GM18873 (cell line): ENCODE measurements around the gene IL17RD.

Experiments
- ATAC-seq: cut with Tn5 transposase; IDR thresholded peaks from one replicate; pipeline ENCODE4 v1.9.1; 2021; ENCODE audit warnings: mild to moderate bottlenecking, moderate library complexity, moderate number of reproducible peaks; ENCODE audit not compliant: unreplicated experiment, low FRiP score

The IL17RD gene

DNA sequence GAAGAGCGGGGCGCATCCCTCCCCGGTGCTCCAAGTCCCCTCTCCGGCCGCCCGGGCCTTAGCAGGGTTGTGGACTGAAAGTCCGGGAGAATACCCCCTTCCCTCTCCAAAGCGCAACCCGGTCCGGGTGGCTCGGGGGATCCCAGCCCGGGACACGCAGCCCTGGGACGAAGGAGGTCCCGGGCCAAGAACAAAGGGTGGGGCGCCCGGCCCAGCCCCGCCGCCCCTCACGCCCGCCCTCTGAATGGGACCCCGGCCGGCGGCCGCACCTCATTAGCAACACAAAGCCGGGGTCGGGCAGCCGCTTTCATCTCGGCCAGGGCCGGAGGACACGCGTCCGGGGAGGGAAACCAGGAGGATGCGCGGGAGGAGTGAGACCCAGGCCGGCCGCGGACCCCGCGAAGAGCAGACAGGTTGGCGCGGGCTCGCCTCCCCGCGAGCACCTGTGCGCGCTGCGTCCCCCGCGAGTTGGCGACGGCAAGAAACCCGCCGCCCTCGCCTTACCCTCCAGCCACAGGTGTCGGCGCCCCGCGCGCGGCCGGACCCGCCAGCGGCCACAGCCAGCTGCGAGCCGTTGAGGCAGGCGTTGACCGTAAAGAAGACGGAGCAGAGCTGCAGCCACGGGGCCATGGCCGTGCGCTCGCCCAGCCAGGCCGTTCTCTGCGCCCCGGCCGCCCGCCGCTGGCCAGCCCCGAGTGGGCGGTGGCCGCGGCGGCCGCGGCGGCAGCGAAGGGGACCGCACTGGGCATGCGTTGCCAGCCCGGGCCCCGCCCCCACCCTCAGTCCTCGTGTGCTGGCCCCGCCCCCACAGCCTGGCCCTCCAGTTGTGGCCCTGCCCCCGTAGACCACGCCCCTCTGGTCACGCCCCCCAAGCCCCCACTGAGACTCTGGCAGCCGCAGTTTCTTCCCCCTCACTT lies at the start of gene IL17RD:
TSS of gene IL17RD (minus strand) at position 697 of the 917 bp plus-strand sequence. CDS start at position 630, 67 bp downstream.
- no peak for ATAC-seq

GRCh38 chr3:57206423-57206822 lies 41.3 kb upstream of the IL17RD start:
- ATAC-seq = no peak

DNA sequence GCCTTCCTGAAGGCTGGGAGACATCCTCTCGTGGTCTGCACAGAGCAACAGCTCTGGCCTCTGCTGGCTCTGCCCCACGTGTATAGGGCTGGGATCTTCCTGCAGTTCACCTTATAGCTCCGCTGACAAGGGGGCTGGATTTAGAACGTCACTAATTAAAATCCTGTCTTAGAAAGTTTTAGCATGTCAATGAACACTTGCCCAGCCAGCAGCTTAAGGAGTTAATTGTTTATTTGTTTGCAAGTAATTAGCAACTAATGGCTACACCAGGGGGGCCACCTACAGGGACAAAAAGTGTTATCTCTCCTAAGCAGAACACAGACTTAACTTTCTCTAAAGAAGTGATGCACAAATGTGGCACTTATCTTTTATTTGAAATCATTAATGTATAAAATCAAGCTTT lies 34.7 kb upstream of the IL17RD start, which contains the start of gene HESX1:
TSS of gene HESX1 (minus strand) at position 84 of the 403 bp plus-strand sequence. CDS start at position 24, 60 bp downstream.
- ATAC-seq = no peak

- no peak for ATAC-seq
Observed at GRCh38 chr3:57194641-57195040, 29.5 kb upstream of the IL17RD start.

DNA sequence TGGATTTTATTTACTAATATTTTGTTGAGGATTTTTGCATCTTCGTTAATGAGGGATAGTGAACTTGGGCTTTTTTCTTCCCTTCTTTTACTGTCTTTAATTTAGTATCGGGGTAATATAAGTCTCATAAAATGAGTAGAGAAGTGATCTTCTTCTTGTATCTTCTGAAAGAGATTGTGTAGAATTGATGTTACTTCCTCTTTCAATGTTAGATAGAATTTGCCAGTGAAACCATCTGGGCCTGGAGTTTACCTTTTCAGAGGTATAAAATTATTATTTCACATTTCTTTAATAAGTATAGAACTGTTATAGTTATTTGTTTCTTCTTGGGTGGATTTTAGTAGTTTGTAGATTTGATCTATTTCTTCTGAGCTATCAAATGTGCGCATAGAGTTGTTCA lies 26.9 kb upstream of the IL17RD start:
- no peak for ATAC-seq

- no peak for ATAC-seq
Observed at GRCh38 chr3:57184526-57184925, 19.4 kb upstream of the IL17RD start.

DNA sequence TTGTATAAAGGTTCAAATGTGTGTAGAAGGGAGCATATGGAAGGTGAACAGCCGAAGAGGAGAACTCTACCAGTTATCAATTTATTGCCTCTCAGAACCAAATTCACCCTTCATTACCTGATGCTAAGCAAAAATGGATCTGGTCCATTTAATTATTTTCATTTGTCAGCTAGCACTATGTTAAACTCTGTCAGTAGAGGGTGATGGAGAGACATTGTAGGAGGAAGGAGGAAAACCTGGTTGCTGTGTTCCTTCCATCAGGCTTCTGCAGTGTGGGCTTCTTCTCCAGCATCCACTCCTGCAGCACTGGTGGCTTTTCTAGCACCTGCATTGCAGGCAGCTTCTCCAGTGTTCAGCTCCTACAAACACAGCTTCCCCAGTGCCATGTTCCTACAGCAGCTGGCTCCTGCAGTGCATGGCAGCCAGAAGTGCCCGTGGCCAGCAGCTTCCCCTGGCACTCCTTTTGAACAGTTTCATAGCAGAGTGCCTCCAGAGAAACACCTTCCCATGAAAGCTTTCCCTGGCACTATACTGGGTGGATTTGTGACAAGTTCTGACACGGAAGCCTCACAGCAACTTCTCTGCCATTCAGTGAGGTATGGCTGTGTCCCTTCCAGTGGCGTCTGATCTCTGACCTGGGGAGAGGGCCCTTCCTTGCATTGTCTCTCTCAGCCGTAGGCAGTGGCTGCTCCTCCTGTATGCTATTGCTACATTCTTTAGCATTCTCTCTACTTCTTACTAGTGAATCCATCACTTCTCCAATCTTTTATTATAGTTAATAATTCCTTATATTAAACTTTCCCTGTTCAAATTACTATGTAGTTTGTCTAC lies 14.6 kb upstream of the IL17RD start:
- no peak for ATAC-seq

GRCh38 chr3:57176045-57176444 lies 10.9 kb upstream of the IL17RD start:
- ATAC-seq = no peak

DNA sequence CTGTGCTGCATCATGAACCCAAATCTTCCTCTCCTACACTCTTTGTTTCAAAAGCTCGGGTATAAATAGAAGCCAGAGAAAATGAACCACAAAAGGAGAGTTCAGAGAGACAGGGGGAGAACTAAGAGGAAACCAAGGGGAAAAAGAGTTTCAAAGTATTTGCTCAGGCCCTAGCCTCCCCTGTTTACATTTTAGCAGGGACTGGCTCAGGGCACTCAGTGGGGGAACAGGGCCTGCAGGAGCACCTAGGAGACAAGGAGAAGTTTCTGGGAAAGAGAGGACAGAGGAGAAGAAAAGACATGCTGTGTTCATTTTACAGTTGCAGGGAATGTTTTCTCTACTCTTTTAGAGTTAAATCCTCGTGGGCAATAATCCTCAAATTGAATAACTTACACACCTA lies 8.5 kb upstream of the IL17RD start:
- ATAC-seq = no peak

DNA sequence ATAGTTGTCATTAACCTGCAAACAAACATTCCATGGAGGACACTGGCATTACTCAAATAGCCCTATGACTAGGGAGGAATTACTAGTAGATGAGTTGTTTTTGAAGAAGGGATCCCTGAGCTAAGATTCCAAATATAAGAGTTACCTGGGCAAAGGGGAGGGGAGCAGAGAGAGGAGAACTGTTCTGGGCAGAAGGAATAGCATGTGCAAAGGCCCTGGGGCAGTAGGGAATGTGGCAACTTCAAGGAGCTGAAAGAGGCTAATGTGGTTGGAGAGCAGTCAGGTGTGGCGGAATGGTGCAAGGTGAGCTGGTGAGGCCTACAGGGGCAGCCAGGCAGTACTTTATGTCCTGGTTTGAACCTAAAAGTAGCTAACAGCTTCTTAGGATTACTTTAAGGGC lies 5.8 kb upstream of the IL17RD start:
- no peak for ATAC-seq

GRCh38 chr3:57169872-57170623 lies 4.9 kb upstream of the IL17RD start:
- no peak for ATAC-seq

DNA sequence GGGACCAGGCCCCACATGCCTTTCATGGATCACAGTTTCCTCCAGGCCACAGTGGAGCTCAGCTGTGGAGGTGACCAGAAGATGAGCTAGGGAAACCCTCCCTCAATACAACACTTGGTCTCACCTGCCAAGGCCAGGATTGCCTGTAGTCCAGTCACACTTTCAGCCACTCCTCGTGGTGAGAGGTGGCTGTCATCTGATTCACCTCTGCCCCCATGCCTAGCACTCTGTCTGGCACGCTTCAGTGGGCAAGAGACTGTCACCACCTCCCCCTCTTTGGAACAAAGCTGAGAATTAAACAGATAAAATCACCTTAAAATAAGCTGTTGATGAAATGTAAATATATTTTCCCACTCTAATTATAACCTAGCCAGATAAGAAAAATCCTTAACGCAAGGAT lies 4.0 kb upstream of the IL17RD start:
- ATAC-seq = no peak

- ATAC-seq = no peak
Observed at GRCh38 chr3:57168151-57168550, 3.0 kb upstream of the IL17RD start.

DNA sequence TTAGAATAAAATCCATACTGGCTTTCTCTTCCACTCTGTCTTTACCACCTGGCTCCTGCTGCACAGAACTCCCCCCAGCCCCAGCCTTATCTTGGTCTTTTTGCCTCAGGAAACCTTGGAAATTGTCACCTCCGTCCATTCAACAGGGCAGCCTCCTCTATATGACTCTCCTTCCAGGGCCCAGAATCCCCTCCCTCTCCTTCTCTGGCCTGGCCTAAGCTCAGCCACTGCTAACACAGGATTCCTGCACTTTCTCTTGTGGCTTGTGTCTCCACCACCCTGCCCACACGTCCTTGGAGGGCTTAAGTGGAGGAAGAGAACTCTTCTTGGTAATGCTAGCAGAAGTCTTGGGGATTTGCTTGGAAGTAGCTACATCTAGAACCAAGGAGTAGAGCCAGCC lies 1.5 kb upstream of the IL17RD start:
- no peak for ATAC-seq

DNA sequence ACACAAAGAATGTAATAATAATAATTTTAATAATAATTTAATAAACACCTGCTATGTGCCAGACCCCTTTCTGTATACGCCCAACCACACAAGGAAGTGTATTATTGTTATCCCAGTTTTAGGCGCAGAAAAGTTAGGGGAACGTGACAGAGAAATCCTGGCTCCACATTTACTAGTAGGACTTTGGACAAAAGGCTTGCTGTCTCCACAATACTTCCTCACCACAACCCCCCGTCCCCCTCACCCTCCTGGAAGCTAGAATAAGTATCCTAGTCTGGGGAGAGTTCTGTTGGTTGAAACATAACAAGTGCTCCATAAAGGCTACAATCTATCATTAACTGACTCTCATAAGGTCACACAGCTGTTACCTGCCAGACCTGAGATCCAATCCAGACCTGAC lies 488 bp upstream of the IL17RD start:
- ATAC-seq = no peak

GRCh38 chr3:57164217-57164656 lies 916 bp downstream of the IL17RD start:
- no peak for ATAC-seq

GRCh38 chr3:57163751-57164150 lies 1.4 kb downstream of the IL17RD start:
- no peak for ATAC-seq

DNA sequence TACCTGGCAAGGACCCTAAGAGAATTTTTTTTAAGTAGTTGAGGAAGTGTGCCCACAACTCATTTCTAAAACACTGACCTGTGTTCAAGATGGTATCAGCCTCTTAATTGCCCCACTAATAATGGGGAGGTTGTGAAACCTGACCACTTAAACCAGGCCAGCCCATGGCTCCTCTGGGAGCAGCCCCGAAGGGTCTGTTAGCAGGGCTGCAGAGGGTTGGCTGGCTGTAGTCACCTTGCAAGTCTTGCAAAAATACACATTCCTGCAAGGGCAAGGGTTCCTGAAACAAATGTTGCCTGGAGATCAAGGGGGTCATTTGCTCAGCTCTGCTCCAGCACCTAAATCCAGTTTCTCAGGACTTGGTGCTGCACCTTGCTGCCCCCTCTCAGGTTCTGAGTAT lies 3.2 kb downstream of the IL17RD start:
- ATAC-seq = no peak

- ATAC-seq = no peak
Observed at GRCh38 chr3:57160765-57161538, 4.2 kb downstream of the IL17RD start.
